HUES48 (cell line): Measurements from ENCODE around the gene HOXC12.

Experiments used
- H3K27ac ChIP-seq: one replicate; pipeline ENCODE4 v1.7.0; 2013; ENCODE audit warnings: low read depth, low read length, inconsistent platforms
- H3K27me3 ChIP-seq: 2 replicates; pipeline ENCODE4 v1.6.1; 2013; ENCODE audit warnings: mild to moderate bottlenecking, low read length; ENCODE audit not compliant: control insufficient read depth, insufficient read depth
- H3K36me3 ChIP-seq: 2 replicates; pipeline ENCODE4 v1.6.1; 2013; ENCODE audit warnings: low read length; ENCODE audit not compliant: control insufficient read depth, insufficient read depth
- H3K4me1 ChIP-seq: 2 replicates; pipeline ENCODE4 v1.6.1; 2013; ENCODE audit warnings: mild to moderate bottlenecking, low read length; ENCODE audit not compliant: control insufficient read depth, insufficient read depth
- H3K4me3 ChIP-seq: 2 replicates; pipeline ENCODE4 v1.5.1; 2013; ENCODE audit warnings: mild to moderate bottlenecking, low read depth, low read length
- H3K9ac ChIP-seq: 2 replicates; pipeline ENCODE4 v1.6.1; 2013; ENCODE audit warnings: mild to moderate bottlenecking, low read depth, low read length, moderate library complexity
- H3K9me3 ChIP-seq: 2 replicates; pipeline ENCODE4 v1.6.1; 2013; ENCODE audit warnings: low read length; ENCODE audit not compliant: control insufficient read depth, insufficient read depth

HOXC12 gene

DNA sequence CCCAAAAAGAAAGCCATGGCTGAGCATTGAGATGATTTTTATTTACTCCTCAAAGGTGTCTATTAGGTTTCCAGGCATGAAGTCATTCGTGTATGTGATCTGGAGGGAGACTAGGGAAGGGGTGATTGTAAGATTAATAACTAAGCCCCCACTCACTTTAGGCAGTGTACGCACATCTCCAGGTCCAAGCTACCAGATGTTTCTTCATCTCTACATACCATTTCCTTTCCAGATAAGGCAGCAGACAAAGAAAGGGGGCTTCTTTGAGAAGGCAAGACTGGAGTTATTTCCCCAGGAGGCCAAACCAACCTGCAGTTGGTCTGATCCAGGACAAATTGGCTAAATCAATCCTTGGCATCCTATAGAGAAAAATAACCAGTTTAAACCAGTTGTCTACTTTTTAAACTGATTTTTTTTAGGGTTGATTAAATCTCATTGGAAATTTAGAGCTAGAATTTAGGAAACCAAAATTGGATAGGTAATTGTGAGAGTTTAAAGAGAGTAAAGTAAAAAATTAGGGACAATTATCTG, 12.2 kb upstream of the HOXC12 start:
- Histone ChIP-seq H3K27ac (no peak overlapping the region), H3K9me3 (no peaks in the 10 kb centered on the region), H3K4me1 (no peaks in the 10 kb centered on the region), H3K9ac (no peak overlapping the region), H3K36me3 (no peaks in the 10 kb centered on the region), H3K4me3 (no peak overlapping the region), H3K27me3 (peaks cover 99% of the 10 kb centered on the region)

- peaks cover 100% of the 10 kb centered on the region for H3K27me3 ChIP-seq
- H3K27ac ChIP-seq, result no peak overlapping the region
- H3K4me3 ChIP-seq, result no peak overlapping the region
- H3K9ac ChIP-seq, result no peak overlapping the region
- H3K4me1 ChIP-seq, result no peaks in the 10 kb centered on the region
- H3K36me3 ChIP-seq, result no peaks in the 10 kb centered on the region
- no peaks in the 10 kb centered on the region for H3K9me3 ChIP-seq
These were observed 10.5 kb upstream of the HOXC12 start for GRCh38 chr12:53944209-53944608.

DNA sequence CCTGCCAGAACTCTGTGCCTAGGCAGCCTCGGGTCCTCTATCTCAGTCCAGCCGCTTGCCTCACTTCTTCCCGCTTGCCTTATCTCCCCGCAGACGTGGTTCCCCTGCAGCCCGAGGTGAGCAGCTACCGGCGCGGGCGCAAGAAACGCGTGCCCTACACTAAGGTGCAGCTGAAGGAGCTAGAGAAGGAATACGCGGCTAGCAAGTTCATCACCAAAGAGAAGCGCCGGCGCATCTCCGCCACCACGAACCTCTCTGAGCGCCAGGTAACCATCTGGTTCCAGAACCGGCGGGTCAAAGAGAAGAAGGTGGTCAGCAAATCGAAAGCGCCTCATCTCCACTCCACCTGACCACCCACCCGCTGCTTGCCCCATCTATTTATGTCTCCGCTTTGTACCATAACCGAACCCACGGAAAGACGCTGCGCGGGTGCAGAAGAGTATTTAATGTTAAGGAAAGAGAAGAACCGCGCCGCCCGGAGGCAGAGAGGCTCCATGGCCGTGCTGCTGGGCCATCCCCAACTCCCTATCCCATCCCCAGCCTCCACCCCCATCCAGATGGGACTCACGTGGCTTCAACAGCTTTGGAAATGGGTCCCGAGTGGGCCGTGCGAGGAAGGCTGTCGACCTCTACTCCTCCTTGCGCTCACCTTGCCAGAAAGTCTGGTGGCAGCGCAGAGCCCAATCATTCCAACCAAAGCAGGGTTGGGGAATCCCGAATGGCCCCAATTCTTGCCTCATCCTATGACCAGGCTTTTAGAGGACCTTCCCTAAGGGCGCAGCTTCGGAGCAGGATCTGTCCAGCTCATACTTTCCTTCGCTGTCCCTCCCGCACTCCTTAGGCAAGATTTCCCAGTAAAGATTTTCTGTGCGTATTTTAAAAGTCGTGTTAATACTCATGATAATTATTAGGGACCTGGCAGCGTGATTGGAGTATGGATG, 9.5 kb upstream of the HOXC12 start:
- no peak overlapping the region for H3K9ac ChIP-seq
- no peak overlapping the region for H3K27ac ChIP-seq
- no peak overlapping the region for H3K4me3 ChIP-seq
- peaks cover 100% of the 10 kb centered on the region for H3K27me3 ChIP-seq
- 0 out of 2 replicates have a peak, but pooled peaks cover 1% of the 10 kb centered on the region for H3K4me1 ChIP-seq
- H3K36me3 ChIP-seq, result no peaks in the 10 kb centered on the region
- no peaks in the 10 kb centered on the region for H3K9me3 ChIP-seq

- Histone ChIP-seq H3K9me3 (no peaks in the 10 kb centered on the region), H3K27me3 (peaks cover 100% of the 10 kb centered on the region), H3K4me1 (0 out of 2 replicates have a peak, but pooled peaks cover 5% of the 10 kb centered on the region), H3K36me3 (no peaks in the 10 kb centered on the region), H3K4me3 (no peak overlapping the region), H3K27ac (no peak overlapping the region), H3K9ac (no peak overlapping the region)
These were observed 7.0 kb upstream of the HOXC12 start for GRCh38 chr12:53947743-53948142.

GRCh38 chr12:53948650-53949593, 5.8 kb upstream of the HOXC12 start:
- 0 out of 2 replicates have a peak, but pooled peaks cover 5% of the 10 kb centered on the region for H3K4me1 ChIP-seq
- H3K36me3 ChIP-seq, result no peaks in the 10 kb centered on the region
- no peaks in the 10 kb centered on the region for H3K9me3 ChIP-seq
- H3K9ac ChIP-seq, result no peak overlapping the region
- no peak overlapping the region for H3K4me3 ChIP-seq
- H3K27me3 ChIP-seq, result peaks cover 100% of the 10 kb centered on the region
- H3K27ac ChIP-seq, result no peak overlapping the region

- Histone ChIP-seq H3K9ac (no peak overlapping the region), H3K9me3 (0 out of 2 replicates have a peak, but pooled peaks cover 3% of the 10 kb centered on the region), H3K4me1 (0 out of 2 replicates have a peak, but pooled peaks cover 5% of the 10 kb centered on the region), H3K27me3 (peaks cover 100% of the 10 kb centered on the region), H3K36me3 (no peaks in the 10 kb centered on the region), H3K27ac (no peak overlapping the region), H3K4me3 (no peak overlapping the region)
These were observed 4.9 kb upstream of the HOXC12 start for GRCh38 chr12:53949631-53950436.

DNA sequence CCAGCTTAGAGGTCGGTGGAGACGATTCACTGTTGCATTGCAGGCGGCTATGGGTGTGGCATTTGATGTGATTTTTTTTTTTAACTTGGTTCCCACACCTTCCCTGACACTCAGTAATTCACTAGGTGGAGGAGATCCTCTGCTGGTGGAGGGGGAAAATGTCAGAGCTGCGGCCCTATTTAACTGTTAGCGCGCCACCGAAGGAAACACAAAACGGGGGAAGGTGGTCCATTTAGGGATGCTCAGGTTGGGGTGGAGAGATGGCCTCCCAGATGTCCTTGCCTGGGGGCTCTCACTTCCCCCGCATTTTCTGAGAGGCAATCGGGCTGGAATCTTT, 4.3 kb upstream of the HOXC12 start:
- H3K27ac ChIP-seq, result no peak overlapping the region
- H3K4me1 ChIP-seq, result 0 out of 2 replicates have a peak, but pooled peaks cover 5% of the 10 kb centered on the region
- no peak overlapping the region for H3K9ac ChIP-seq
- no peak overlapping the region for H3K4me3 ChIP-seq
- H3K9me3 ChIP-seq, result 0 out of 2 replicates have a peak, but pooled peaks cover 3% of the 10 kb centered on the region
- peaks cover 100% of the 10 kb centered on the region for H3K27me3 ChIP-seq
- no peaks in the 10 kb centered on the region for H3K36me3 ChIP-seq

- no peak overlapping the region for H3K9ac ChIP-seq
- H3K27ac ChIP-seq, result no peak overlapping the region
- 0 out of 2 replicates have a peak, but pooled peaks cover 5% of the 10 kb centered on the region for H3K4me1 ChIP-seq
- H3K27me3 ChIP-seq, result peaks cover 100% of the 10 kb centered on the region
- 0 out of 2 replicates have a peak, but pooled peaks cover 3% of the 10 kb centered on the region for H3K9me3 ChIP-seq
- no peaks in the 10 kb centered on the region for H3K36me3 ChIP-seq
- H3K4me3 ChIP-seq, result no peak overlapping the region
These were observed 3.7 kb upstream of the HOXC12 start for GRCh38 chr12:53950789-53951576.

- H3K27ac ChIP-seq, result no peak overlapping the region
- H3K36me3 ChIP-seq, result no peaks in the 10 kb centered on the region
- H3K9me3 ChIP-seq, result 0 out of 2 replicates have a peak, but pooled peaks cover 3% of the 10 kb centered on the region
- 0 out of 2 replicates have a peak, but pooled peaks cover 5% of the 10 kb centered on the region for H3K4me1 ChIP-seq
- peaks cover 100% of the 10 kb centered on the region for H3K27me3 ChIP-seq
- H3K4me3 ChIP-seq, result no peak overlapping the region
- no peak overlapping the region for H3K9ac ChIP-seq
These were observed 2.9 kb upstream of the HOXC12 start for GRCh38 chr12:53951577-53952334.
